Measurements from ENCODE around the gene CHCHD3. TPM values are rescaled to one million over a fixed set of nuclear protein-coding genes. Genes with fewer than 3 reads are reported as not detected.

CHCHD3 gene
- total RNA-seq, 4 donors from 2014 or later: 27.9 to 39.0 (median 34.5) TPM

DNA sequence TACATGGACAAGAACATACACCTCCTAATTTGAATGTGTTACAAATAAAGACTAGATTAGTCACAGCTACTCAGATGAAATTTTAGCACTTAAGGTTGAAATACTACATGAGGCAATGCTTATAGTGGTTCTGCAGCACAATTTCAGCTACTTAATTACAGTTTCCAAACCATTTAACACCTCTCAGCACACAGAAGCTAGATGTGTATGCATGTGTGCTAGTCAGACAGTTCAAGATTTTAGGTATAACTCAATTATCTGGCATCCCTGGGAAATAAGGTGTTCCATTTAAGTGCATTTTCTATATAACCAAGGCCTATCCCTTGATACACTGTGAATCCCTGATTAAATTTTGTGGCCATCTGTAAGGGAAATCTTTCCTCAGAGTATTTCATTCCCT is 141.8 kb downstream of the CHCHD3 start:
- no peak overlapping the region for H3K4me3 ChIP-seq (ENCODE audit: low read depth, poor library complexity, severe bottlenecking)
- DNase-seq (ENCODE audit: low spot score in 2 of 2): no peak
- TF ChIP-seq, protein P1, sequence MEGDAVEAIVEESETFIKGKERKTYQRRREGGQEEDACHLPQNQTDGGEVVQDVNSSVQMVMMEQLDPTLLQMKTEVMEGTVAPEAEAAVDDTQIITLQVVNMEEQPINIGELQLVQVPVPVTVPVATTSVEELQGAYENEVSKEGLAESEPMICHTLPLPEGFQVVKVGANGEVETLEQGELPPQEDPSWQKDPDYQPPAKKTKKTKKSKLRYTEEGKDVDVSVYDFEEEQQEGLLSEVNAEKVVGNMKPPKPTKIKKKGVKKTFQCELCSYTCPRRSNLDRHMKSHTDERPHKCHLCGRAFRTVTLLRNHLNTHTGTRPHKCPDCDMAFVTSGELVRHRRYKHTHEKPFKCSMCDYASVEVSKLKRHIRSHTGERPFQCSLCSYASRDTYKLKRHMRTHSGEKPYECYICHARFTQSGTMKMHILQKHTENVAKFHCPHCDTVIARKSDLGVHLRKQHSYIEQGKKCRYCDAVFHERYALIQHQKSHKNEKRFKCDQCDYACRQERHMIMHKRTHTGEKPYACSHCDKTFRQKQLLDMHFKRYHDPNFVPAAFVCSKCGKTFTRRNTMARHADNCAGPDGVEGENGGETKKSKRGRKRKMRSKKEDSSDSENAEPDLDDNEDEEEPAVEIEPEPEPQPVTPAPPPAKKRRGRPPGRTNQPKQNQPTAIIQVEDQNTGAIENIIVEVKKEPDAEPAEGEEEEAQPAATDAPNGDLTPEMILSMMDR (IDR thresholded peaks at IDR 0.05): no peak
- TF ChIP-seq POLR2A (IDR thresholded peaks at IDR 0.05): no peak
- intact Hi-C loops (cut with DNase I; ENCODE audit: low total_unique reads): no loop called here

DNA sequence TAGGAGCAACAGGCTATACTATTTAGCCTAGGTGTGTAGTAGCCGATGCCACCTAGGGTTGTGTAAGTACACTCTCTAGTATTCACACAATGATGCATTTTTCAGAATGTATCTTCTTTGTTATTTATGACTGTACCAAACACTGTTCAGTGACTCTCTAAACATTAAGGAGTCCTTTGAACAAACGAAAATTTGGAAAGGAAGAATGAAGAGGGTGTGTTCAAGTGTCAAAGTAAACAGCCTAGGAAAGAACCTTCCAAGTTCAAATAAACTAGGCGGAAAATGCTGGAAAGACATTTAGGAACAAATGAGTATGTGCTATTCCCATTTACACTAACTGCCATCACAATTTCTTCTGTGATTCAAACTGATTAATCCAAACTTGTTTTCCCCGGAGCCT is 142.4 kb downstream of the CHCHD3 start:
- intact Hi-C loops (cut with DNase I; ENCODE audit: low total_unique reads): no loop called here
- TF ChIP-seq, protein P1 (IDR thresholded peaks at IDR 0.05): no peak
- TF ChIP-seq POLR2A (IDR thresholded peaks at IDR 0.05): no peak
- no peak overlapping the region for H3K4me3 ChIP-seq (ENCODE audit: low read depth, poor library complexity, severe bottlenecking)
- 78 to 80% methylated on average over 4 of the region's 4 CpGs for WGBS, 2 donors
- DNase-seq (ENCODE audit: low spot score in 2 of 2): no peak

DNA sequence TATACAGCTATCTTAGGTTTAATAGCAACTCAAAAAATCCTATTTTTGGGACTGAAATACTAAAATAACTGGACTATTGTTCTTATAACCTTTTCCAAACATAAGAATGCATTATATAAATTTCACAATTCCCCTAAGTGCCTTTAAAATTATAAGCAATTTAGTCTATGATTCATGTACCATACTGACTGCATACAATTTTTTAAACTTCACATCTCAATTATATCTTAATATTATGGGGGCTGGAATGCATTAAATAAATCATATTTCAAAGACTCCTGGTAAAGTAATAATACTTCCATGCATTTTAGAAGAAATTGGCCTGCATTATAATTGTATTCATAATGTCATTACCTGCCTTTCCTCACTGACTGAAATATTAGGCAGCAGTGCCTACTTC is 144.6 kb downstream of the CHCHD3 start:
- no peak overlapping the region for H3K4me3 ChIP-seq (ENCODE audit: low read depth, poor library complexity, severe bottlenecking)
- TF ChIP-seq, protein P1 (IDR thresholded peaks at IDR 0.05): no peak
- TF ChIP-seq POLR2A (IDR thresholded peaks at IDR 0.05): no peak
- DNase-seq (ENCODE audit: low spot score in 2 of 2): no peak
- intact Hi-C loops (cut with DNase I; ENCODE audit: low total_unique reads): no loop called here

DNA sequence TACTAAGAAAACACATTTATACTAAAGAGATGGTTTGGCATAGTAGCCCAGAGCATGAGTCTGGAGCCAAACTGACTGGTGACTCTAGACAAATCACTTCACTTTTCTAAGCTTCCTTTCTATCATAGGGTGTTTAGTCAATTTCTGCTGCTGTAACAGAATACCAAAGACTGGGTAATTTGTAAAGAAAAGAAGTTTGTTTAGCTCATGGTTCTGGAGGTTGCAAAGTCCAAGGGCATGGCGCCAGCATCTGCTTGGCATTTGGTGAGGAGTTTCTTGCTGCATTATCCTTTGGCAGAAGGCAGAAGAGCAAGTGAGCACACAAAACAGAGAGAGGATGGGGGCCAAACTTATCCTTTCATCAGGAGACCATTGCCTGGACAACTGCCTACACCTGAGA is 146.3 kb downstream of the CHCHD3 start:
- TF ChIP-seq, protein P1 (IDR thresholded peaks at IDR 0.05): no peak
- TF ChIP-seq POLR2A (IDR thresholded peaks at IDR 0.05): no peak
- 100% methylated on average over 1 of the region's 1 CpG for WGBS, 2 donors
- no peak for DNase-seq (ENCODE audit: low spot score in 2 of 2)
- intact Hi-C loops (cut with DNase I; ENCODE audit: low total_unique reads): no loop called here
- no peak overlapping the region for H3K4me3 ChIP-seq (ENCODE audit: low read depth, poor library complexity, severe bottlenecking)

DNA sequence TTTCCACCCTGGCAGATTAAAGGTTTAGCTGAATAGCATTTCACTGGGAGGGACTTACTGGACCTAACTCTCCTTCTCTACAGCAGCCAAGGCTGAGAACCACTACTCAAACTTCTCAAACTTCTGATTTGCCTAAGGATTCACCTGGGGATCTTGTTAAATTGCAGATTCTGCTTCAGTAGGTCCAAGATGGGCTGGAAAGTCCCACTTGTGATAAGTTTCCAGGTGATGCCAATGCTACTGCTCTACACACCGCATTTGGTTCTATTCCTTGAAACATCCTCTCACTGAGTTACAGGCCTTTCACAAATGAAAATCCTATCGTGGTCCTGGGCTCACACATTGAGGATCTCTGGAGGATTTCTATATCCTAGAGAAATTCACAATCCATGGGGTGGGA is 147.9 kb downstream of the CHCHD3 start:
- intact Hi-C loops (cut with DNase I; ENCODE audit: low total_unique reads): no loop called here
- TF ChIP-seq, protein P1 (IDR thresholded peaks at IDR 0.05): no peak
- TF ChIP-seq POLR2A (IDR thresholded peaks at IDR 0.05): no peak
- 100% methylated on average over 2 of the region's 2 CpGs for WGBS, 2 donors
- H3K4me3 ChIP-seq (ENCODE audit: low read depth, poor library complexity, severe bottlenecking): no peak overlapping the region
- DNase-seq (ENCODE audit: low spot score in 2 of 2): no peak

GRCh38 chr7:132933072-132933458 is 148.8 kb downstream of the CHCHD3 start:
- DNase-seq (ENCODE audit: low spot score in 2 of 2): no peak
- TF ChIP-seq, protein P1 (IDR thresholded peaks at IDR 0.05): no peak
- intact Hi-C loops (cut with DNase I; ENCODE audit: low total_unique reads): no loop called here
- WGBS, 2 donors: 75 to 85% methylated on average over 4 of the region's 4 CpGs
- H3K4me3 ChIP-seq (ENCODE audit: low read depth, poor library complexity, severe bottlenecking): no peak overlapping the region

All from lower leg skin (tissue), 4 donors.